Memory B cell (primary cell): Measurements from ENCODE around the gene SIRPB2.
"Not testable (repeated sequence)": the region's sequence is repeated elsewhere in the genome, so short reads cannot be mapped to it uniquely, and the experiment has no call there.

Source experiments
- ATAC-seq: fragments of 150-1000 bp; cut with Tn5 transposase; 2 replicates; pipeline ENCODE4 v1.10.0; 2021; ENCODE audit warnings: low read depth, mild to moderate bottlenecking, moderate library complexity
- DNase-seq, 2 donors: peaks; one replicate each; pipeline ENCODE4 v3.0.0; 2022; ENCODE audit warnings: low spot score in 2 of 2
- H3K27ac Mint-ChIP-seq: one replicate; pipeline ENCODE4 v1.8.0; 2022; ENCODE audit warnings: mild to moderate bottlenecking, moderate library complexity, mixed read lengths
- H3K27me3 Mint-ChIP-seq: one replicate; pipeline ENCODE4 v1.8.0; 2022; ENCODE audit warnings: mixed read lengths
- H3K36me3 Mint-ChIP-seq: one replicate; pipeline ENCODE4 v1.8.0; 2022; ENCODE audit warnings: mild to moderate bottlenecking, mixed read lengths
- H3K4me1 Mint-ChIP-seq: one replicate; pipeline ENCODE4 v1.8.0; 2022; ENCODE audit warnings: mixed read lengths
- H3K4me3 Mint-ChIP-seq: one replicate; pipeline ENCODE4 v1.8.0; 2022; ENCODE audit warnings: mild to moderate bottlenecking, moderate library complexity, mixed read lengths
- H3K9me3 Mint-ChIP-seq: one replicate; pipeline ENCODE4 v1.8.0; 2022; ENCODE audit warnings: mixed read lengths

Gene SIRPB2

DNA sequence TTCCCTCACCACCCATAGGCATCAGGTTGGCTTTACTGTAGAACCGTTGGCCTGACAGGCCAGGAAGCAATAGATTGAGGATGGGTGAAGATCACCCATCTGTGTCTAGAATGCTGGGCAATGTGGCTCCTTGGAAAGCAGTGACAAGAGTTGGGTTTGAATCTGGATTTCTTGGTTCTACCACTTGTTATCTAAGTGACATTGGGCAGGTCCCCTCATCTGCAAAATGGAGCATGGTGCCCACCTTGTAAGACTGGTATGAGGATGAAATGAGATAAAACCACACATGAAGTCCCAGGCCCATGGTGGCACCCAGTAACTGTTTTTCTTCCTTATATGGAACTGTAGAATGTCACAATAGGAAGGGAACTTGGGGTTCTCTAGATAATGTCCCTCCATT lies 22.6 kb upstream of the SIRPB2 start:
- Mint-ChIP-seq H3K9me3 (peaks cover 5% of the 10 kb centered on the region), H3K36me3 (no peaks in the 10 kb centered on the region), H3K27ac (no peak overlapping the region), H3K4me1 (peaks cover 2% of the 10 kb centered on the region), H3K27me3 (peaks cover 13% of the 10 kb centered on the region), H3K4me3 (no peak overlapping the region)
- DNase-seq (no peak), ATAC-seq (no peak)

DNA sequence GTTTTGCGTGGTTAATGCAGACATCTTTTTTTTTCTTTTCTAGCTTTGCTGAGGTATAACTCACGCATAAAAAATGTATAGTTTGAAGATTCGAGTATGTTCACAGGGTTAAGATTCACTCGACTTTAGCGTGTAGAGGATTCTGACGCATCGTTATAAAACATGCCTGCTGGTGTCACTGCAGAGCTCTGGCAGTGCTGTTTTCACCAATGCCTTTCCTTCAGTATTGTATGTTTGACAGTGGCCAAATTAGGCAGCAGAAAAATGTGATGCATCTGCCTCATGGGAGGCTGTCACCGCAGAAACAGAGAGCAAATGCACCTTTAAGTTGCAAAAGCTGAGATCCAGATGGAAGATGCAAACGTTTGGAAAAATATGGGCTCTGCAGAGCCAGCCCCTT lies 18.0 kb upstream of the SIRPB2 start:
- DNase-seq, result no peak
- peak; percentile 81 for ATAC-seq
- Mint-ChIP-seq H3K36me3 (no peaks in the 10 kb centered on the region), H3K27me3 (peaks cover 19% of the 10 kb centered on the region), H3K4me1 (peaks cover 1% of the 10 kb centered on the region), H3K4me3 (no peak overlapping the region), H3K27ac (no peak overlapping the region), H3K9me3 (peaks cover 5% of the 10 kb centered on the region)

DNA sequence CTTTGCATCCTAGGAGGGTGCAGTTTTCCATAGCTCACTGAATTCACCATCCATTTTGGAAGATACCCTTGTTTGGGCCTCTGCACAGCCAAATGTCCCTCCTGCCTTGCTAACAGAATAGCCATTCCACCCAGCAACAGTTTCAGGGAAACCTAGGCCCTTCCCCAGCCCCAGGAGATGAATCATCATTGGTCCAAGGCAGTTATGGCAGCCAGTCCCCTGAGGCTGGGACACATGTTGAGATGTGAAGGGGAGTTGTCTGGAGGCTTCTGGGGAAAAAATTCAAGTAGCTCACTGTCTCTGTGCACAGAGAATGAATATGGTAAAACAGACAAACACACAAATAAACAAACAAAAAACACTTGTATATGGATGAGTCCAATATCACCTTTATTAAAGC lies 17.4 kb upstream of the SIRPB2 start:
- Mint-ChIP-seq H3K36me3 (no peaks in the 10 kb centered on the region), H3K27ac (no peak overlapping the region), H3K9me3 (peaks cover 3% of the 10 kb centered on the region), H3K4me1 (peaks cover under 1% of the 10 kb centered on the region), H3K4me3 (no peak overlapping the region), H3K27me3 (peaks cover 18% of the 10 kb centered on the region)
- DNase-seq (no peak), ATAC-seq (no peak)

DNA sequence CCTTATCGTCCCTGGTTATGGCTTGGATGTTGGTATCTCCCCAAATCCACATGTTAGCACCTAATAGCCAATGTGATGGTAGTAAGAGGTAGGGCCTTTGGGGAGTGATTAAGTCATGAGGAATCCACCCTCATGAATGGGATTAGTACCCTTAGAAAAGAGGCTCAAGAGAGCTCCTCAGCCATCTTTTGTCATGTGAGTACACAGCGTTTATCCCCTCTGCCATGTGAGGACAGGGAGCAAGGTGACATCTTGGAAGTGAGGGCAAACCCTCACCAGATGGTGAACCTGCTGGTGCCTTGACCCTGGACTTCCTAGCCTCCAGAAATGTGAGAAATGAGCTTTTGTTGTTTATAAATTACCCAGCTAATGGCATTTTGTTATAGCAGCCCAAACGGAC lies 16.1 kb upstream of the SIRPB2 start:
- Mint-ChIP-seq H3K27ac (no peak overlapping the region), H3K27me3 (peaks cover 22% of the 10 kb centered on the region)

DNA sequence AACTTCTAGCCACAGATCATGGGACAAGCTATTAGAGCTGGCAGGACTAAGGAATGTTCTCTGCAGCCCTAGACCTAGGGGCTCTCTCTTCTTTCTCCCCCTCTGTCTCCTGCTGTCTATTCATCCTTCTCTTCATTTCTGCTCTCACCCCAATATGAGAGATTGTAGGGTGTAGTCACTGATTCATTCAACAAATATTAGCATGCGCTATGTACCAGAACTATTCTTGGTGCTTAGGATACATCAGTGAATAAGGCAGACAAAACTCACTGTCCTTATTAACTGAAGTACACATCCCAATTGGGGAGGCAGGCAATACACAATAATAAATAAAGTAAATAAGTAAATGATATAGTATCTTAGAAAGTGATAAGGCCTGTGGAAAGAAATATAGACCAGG lies 14.7 kb upstream of the SIRPB2 start:
- ATAC-seq (no peak), DNase-seq (no peak)
- Mint-ChIP-seq H3K4me3 (no peak overlapping the region), H3K36me3 (no peaks in the 10 kb centered on the region), H3K4me1 (peaks cover 2% of the 10 kb centered on the region), H3K27me3 (peaks cover 15% of the 10 kb centered on the region), H3K9me3 (peaks cover 3% of the 10 kb centered on the region), H3K27ac (no peak overlapping the region)

More for the DNA sequence above, 16.1 kb upstream of the SIRPB2 start:
- Mint-ChIP-seq H3K4me1 (peaks cover 2% of the 10 kb centered on the region), H3K4me3 (no peak overlapping the region), H3K36me3 (no peaks in the 10 kb centered on the region), H3K9me3 (peaks cover 3% of the 10 kb centered on the region)
- ATAC-seq (no peak), DNase-seq (no peak)

DNA sequence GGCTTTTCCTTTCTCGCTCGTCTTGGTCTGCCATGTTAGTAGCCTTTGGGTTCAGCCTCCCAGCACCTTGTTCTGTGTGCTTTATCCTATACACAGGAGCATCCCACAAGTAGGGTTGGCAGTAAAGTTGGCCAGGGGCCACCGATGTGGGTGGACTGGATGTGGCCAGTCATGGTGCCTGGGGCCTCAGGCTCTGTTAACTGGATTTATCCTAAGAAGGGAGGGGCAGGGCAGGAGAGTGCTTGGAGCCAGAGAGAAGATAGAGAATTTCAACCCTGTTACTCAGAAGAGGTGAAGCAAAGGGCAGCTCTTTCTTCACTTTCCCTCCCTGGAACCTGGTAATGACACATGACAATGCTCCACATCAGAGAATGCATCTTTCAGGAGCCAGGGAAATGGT lies 14.1 kb upstream of the SIRPB2 start:
- Mint-ChIP-seq H3K9me3 (peaks cover 3% of the 10 kb centered on the region), H3K4me1 (peaks cover 5% of the 10 kb centered on the region), H3K27me3 (peaks cover 18% of the 10 kb centered on the region), H3K4me3 (no peak overlapping the region), H3K36me3 (no peaks in the 10 kb centered on the region), H3K27ac (no peak overlapping the region)
- no peak for ATAC-seq
- DNase-seq, result no peak

DNA sequence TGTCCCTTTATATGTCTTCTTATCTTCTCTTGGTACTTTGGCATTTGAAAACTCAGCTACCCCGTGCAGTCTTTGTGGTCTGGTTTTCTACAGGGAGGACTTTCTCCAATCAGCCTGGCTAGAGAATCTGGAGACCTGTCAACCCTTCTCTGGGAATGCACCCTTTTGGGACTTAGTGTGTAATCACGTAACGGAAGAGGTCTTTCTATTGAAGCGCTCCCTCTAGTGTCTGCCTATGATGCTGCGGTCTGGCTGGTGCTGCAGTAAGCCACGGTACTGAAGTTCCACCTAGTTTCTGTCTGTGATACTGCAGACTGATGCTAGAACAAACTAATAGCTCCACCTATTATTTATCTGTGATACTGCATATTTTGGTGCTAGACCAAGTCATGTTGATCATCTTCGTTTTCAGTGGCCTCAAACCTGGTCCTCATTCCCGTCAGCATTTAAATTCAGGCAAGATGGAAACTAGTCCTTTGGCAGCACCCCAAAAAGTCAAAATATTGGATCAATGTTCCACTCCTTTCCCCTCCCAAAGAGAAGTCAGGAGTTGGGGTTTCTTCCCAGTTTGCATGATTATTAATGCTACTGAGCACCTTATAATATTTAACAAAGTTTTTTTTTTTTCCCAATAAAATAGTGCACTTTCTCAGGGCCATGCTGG lies 12.5 kb upstream of the SIRPB2 start:
- no peak overlapping the region for H3K4me3 Mint-ChIP-seq
- peaks cover 20% of the 10 kb centered on the region for H3K27me3 Mint-ChIP-seq
- DNase-seq, result peak; percentile 68 to 79
- H3K27ac Mint-ChIP-seq, result no peak overlapping the region
- H3K36me3 Mint-ChIP-seq, result no peaks in the 10 kb centered on the region
- peaks cover 3% of the 10 kb centered on the region for H3K9me3 Mint-ChIP-seq
- H3K4me1 Mint-ChIP-seq, result peaks cover 6% of the 10 kb centered on the region
- peak; percentile 100 for ATAC-seq

DNA sequence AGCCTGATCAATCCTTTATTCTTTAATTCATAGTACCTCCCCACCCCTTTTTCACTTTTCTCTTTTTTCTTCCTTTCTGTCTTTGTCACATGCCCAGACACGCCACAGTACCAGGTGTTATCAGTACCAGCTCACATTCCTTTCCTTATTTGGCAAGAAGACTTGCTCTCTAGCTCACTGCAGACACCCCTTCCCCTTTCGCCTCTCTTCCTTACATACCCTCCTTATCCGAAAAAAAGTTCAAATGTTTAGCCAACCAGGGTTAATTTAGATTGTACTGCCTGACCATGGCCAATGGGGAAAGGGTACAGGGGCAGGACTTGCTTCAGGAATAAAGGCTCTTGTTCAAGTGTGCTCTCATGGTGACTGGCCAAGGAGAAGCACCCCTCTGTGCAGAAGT lies 9.3 kb upstream of the SIRPB2 start:
- Mint-ChIP-seq H3K4me1 (peaks cover 6% of the 10 kb centered on the region), H3K27ac (no peak overlapping the region), H3K27me3 (peaks cover 14% of the 10 kb centered on the region), H3K36me3 (no peaks in the 10 kb centered on the region), H3K9me3 (peaks cover 3% of the 10 kb centered on the region), H3K4me3 (no peak overlapping the region)
- DNase-seq (no peak), ATAC-seq (no peak)

DNA sequence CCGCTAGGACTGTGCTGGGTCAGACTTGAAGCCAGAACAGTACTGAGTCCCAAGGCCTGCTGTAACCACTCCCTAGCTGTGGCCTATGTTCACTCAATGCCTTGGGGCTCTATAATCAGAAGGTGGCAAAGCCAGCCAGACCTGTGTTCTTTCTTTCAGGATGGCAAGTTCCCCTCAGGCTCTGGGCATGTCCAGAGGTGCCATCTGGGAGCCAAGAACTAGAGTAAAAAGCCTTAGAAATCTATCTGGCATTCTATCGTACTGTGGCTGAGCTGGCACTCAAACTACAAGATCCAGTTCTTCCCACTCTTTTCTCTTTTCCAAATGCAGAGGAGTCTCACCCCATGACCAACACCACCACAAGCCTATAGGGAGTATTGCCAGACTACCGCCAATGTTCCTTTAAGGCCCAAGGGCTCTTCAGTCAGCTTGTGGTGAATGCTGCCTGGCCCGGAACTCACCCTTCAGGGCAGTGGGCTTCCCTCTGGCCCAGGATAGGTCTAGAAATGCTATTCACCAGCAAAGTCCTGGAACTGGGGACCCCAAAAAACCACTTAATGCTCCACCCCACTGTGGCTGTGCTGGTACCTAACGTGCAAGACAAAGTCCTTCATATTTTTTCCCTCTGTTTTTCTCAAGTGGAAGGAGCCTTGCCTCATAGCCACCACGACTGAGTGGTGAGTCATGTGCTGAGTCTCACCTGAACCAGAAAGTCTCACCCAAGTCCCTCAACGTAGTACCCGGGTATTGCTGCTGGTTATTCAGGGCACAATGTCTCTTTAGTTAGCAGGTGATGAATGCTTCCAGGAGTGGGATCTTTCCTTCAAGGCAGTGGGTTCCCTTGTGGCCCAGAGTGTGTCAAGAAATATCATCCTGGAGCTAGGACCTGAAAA lies 8.6 kb upstream of the SIRPB2 start:
- ATAC-seq, result no peak
- peaks cover 11% of the 10 kb centered on the region for H3K4me1 Mint-ChIP-seq
- no peak for DNase-seq

DNA sequence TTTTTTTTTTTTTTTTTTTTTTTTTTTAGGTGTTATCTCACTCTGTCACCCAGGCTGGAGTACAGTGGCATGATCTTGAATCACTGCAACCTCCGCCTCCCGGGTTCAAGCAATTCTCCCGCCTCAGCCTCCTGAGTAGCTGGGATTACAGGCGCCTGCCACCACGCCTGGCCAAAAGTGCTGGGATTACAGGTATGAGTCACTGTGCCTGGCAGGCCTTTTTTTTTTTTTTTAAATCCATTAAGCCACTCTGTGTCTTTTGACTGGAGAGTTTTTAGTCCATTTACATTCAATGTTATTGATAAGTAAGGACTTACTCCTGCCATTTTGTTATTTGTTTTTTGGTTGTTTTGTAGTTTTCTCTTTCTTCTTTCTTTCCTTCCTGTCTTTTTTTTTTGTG lies 6.2 kb upstream of the SIRPB2 start:
- not testable (repeated sequence) for H3K27ac Mint-ChIP-seq, ATAC-seq, H3K36me3 Mint-ChIP-seq, DNase-seq, H3K4me3 Mint-ChIP-seq, H3K27me3 Mint-ChIP-seq, H3K9me3 Mint-ChIP-seq
- H3K4me1 Mint-ChIP-seq, result peaks cover 17% of the 10 kb centered on the region

More for the DNA sequence above, 8.6 kb upstream of the SIRPB2 start:
- Mint-ChIP-seq H3K36me3 (no peaks in the 10 kb centered on the region), H3K9me3 (peaks cover 3% of the 10 kb centered on the region), H3K27me3 (peaks cover 14% of the 10 kb centered on the region), H3K27ac (no peak overlapping the region), H3K4me3 (no peak overlapping the region)

DNA sequence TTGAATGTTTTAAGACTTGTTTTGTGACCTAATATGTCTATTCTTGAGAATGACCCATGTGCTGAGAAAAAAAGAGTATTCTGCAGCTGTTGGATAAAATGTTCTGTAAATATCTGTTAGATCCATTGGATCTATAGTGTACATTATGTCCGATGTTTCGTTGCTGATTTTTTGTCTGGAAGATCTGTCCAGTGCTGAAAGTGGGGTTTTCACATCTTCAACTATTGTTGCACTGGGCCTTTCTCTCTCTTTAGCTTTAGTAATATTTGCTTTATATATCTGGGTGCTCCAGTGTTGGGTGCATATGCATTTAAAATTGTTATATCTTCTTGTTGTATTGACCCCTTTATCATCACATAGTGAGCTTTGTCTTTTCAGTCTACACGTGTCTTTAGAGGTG lies 5.7 kb upstream of the SIRPB2 start:
- H3K27me3 Mint-ChIP-seq, result peaks cover 6% of the 10 kb centered on the region
- H3K9me3 Mint-ChIP-seq, result peaks cover 2% of the 10 kb centered on the region
- H3K4me1 Mint-ChIP-seq, result peaks cover 21% of the 10 kb centered on the region
- H3K4me3 Mint-ChIP-seq, result no peak overlapping the region
- DNase-seq (no peak), ATAC-seq (no peak)
- H3K27ac Mint-ChIP-seq, result no peak overlapping the region
- H3K36me3 Mint-ChIP-seq, result no peaks in the 10 kb centered on the region

DNA sequence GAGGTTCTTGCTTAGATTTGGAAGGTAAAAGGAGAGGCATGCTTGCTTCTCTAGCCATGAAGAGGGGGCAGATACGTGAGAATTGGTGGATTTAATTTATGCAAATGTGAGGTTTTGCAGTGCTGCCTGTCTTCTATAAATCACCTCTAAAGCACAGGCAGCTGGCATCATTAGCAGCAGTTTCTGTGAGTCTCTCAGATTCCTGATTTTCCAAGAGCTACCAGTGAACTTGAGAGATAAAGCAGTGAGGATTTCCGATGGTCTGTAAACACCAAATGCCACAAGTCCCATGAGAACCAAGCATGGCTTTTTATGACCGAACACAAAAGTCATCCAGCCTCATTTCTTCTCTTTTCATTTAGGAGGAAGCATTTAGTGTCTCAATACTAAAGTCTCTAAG lies 3.2 kb upstream of the SIRPB2 start:
- DNase-seq (no peak), ATAC-seq (peak; percentile 34)
- H3K27me3 Mint-ChIP-seq, result no peaks in the 10 kb centered on the region
- H3K4me1 Mint-ChIP-seq, result peaks cover 23% of the 10 kb centered on the region
- H3K9me3 Mint-ChIP-seq, result peaks cover 2% of the 10 kb centered on the region
- no peaks in the 10 kb centered on the region for H3K36me3 Mint-ChIP-seq
- peak overlapping the region; percentile 5 for H3K27ac Mint-ChIP-seq
- no peak overlapping the region for H3K4me3 Mint-ChIP-seq

DNA sequence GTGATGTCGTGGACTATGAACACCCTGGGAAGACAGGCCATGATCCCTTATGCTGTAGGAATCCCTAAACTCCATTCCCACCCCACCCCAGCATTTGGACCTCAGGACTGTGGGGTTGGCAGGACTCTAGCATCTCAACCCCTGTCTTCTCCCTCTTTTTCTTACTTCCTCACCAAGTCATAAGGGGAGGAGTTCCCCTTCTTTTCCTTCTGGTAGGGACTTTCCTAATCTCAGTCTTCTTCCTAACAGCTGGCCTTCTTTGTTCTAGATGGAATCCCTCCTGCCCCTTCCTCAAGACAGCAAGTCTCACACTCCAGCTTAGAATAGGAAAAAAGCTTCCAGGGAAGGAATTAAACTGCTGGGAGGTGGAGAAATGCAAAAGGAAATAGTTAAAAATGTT lies 2.3 kb upstream of the SIRPB2 start:
- no peak for DNase-seq
- ATAC-seq, result no peak
- Mint-ChIP-seq H3K9me3 (peaks cover 2% of the 10 kb centered on the region), H3K27ac (no peak overlapping the region), H3K4me1 (peaks cover 23% of the 10 kb centered on the region), H3K36me3 (no peaks in the 10 kb centered on the region), H3K4me3 (no peak overlapping the region), H3K27me3 (no peaks in the 10 kb centered on the region)

DNA sequence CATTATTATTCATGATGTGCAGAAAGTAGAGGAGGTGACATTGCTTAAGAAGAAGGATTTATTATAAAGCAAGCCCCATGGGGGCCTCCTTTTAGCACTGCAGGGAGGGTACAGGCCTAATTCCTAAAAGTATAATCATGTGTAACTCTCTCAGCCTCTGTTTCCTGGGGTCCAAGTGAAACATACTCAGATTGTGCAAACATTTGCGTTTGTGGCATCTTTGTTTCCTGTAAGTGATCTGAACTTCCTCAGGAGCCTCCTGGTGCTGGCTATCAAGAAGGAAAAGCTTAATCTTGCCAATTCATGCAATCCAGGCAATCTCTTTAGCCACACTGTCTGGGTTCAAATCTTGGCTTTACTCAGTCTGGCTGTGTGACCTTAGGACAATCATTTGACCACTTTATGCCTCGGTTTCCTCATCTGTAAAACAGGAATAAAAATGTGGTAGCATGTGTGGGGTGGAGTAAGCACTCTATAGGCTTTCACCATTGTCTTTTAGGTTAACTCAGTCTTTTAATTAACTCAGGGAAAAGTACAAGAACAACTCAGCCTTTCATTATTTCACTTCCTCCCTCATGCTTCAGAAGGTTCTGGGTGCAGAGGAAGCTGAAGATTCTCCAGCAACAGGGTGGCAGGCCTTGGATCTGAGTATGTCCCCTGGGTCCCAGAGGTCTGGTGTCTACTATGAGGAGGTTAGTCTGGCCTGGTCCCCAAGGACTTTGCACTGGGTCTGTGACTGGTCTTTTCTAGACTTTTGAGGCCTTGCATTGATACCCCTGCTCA lies 831 bp upstream of the SIRPB2 start:
- ATAC-seq, result peak; percentile 73
- H3K4me1 Mint-ChIP-seq, result peaks cover 23% of the 10 kb centered on the region
- no peak overlapping the region for H3K4me3 Mint-ChIP-seq
- peaks cover 2% of the 10 kb centered on the region for H3K9me3 Mint-ChIP-seq
- peaks cover 4% of the 10 kb centered on the region for H3K27me3 Mint-ChIP-seq
- H3K27ac Mint-ChIP-seq, result no peak overlapping the region
- no peaks in the 10 kb centered on the region for H3K36me3 Mint-ChIP-seq
- DNase-seq, result no peak
